ENCODE results near the gene COQ10A. TPM values are rescaled to one million over a fixed set of nuclear protein-coding genes. Genes with fewer than 3 reads are reported as not detected.

COQ10A gene
- polyA plus RNA-seq, 1 of the 3 experiments (the other 2 are of a cell fraction): 42.2 TPM

DNA sequence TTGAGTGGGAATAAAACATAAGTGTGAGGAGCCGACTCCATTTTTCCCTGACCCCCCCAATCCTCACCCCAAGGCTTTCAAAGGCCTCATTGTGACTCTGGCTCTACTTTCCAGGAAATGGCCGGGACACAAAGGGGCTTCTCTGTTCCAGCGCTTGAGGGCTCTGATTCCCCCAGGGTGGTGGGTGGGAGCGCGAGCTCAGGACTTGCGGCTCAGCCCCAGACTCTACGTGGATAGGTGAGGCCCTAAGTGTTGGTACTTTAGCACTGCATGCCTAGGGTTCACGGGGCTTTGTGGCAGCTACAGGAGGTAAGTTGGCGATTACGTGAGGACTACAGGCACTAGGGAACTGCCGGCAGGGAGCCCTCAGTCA is 48.5 kb downstream of the COQ10A start:
- H2AFZ ChIP-seq (ENCODE audit: low read depth): peak overlapping the region; percentile 80
- H3K9me2 ChIP-seq: no peaks in the 10 kb centered on the region
- H3F3A ChIP-seq (replicated peaks; ENCODE audit: insufficient read depth): peaks cover 20% of the 10 kb centered on the region
- H3K4me2 ChIP-seq: peak overlapping the region; percentile 94
- peak; percentile 37 for DNase-seq
- H3K4me3 ChIP-seq (ENCODE audit: low read depth in 2 of 2, low read length in 1 of 2): peak overlapping the region; percentile 83 to 86
- no peaks in the 10 kb centered on the region for H3K27me3 ChIP-seq (ENCODE audit: insufficient read depth)
- no peaks in the 10 kb centered on the region for H4K20me1 ChIP-seq (ENCODE audit: insufficient read depth)
- peaks cover 12 to 13% of the 10 kb centered on the region in 2 experiments; a peak in 3 of 4 replicates for H3K4me1 ChIP-seq (ENCODE audit: control insufficient read depth in 1 of 2, insufficient read depth in 2 of 2, low read depth in 1 of 2, low read length in 1 of 2)
- no peaks in the 10 kb centered on the region for H3K9me3 ChIP-seq
- 0% methylated on average over 10 of the region's 11 CpGs for WGBS (ENCODE audit: low lambda C conversion rate)
- peak overlapping the region; percentile 93 for H3K9ac ChIP-seq
- peaks cover 20 to 24% of the 10 kb centered on the region in 2 experiments for H3K36me3 ChIP-seq (replicated peaks in 1 of 2; ENCODE audit: control insufficient read depth in 1 of 2, insufficient read depth in 2 of 2, low read length in 1 of 2)
- CTCF ChIA-PET: interaction anchor here (0.6 to 1.9 kb wide), 9 partner anchors 17 to 152 kb away, joined by 3 to 15 read pairs (median 3); partner anchors contain the start of genes RNF41 and TIMELESS
- TF ChIP-seq RCOR1 (IDR thresholded peaks at IDR 0.05; ENCODE audit: low read length) (no peak), MEF2A (IDR thresholded peaks at IDR 0.05; ENCODE audit: borderline replicate concordance, low read depth) (no peak), EP300 (IDR thresholded peaks at IDR 0.05; ENCODE audit: borderline replicate concordance in 1 of 2, low read depth in 1 of 2, low read length in 1 of 2) (no peak), POLR2AphosphoS5 (IDR thresholded peaks at IDR 0.05; ENCODE audit: low read depth, low read length) (no peak), FOXJ3 (CRISPR knock-in tag; IDR thresholded peaks at IDR 0.05) (no peak), TEAD4 (IDR thresholded peaks at IDR 0.05; ENCODE audit: borderline replicate concordance, insufficient read depth) (no peak), GATA2 (CRISPR knock-in tag; IDR thresholded peaks at IDR 0.05) (no peak), CHD2 (IDR thresholded peaks at IDR 0.05; ENCODE audit: low read length, partially characterized antibody) (no peak), SMC3 (IDR thresholded peaks at IDR 0.05; ENCODE audit: low read depth, low read length) (no peak)
- TF ChIP-seq, protein P1, sequence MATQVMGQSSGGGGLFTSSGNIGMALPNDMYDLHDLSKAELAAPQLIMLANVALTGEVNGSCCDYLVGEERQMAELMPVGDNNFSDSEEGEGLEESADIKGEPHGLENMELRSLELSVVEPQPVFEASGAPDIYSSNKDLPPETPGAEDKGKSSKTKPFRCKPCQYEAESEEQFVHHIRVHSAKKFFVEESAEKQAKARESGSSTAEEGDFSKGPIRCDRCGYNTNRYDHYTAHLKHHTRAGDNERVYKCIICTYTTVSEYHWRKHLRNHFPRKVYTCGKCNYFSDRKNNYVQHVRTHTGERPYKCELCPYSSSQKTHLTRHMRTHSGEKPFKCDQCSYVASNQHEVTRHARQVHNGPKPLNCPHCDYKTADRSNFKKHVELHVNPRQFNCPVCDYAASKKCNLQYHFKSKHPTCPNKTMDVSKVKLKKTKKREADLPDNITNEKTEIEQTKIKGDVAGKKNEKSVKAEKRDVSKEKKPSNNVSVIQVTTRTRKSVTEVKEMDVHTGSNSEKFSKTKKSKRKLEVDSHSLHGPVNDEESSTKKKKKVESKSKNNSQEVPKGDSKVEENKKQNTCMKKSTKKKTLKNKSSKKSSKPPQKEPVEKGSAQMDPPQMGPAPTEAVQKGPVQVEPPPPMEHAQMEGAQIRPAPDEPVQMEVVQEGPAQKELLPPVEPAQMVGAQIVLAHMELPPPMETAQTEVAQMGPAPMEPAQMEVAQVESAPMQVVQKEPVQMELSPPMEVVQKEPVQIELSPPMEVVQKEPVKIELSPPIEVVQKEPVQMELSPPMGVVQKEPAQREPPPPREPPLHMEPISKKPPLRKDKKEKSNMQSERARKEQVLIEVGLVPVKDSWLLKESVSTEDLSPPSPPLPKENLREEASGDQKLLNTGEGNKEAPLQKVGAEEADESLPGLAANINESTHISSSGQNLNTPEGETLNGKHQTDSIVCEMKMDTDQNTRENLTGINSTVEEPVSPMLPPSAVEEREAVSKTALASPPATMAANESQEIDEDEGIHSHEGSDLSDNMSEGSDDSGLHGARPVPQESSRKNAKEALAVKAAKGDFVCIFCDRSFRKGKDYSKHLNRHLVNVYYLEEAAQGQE (IDR thresholded peaks at IDR 0.05; ENCODE audit: low read depth, low read length): no peak
- TF ChIP-seq, protein P2, sequence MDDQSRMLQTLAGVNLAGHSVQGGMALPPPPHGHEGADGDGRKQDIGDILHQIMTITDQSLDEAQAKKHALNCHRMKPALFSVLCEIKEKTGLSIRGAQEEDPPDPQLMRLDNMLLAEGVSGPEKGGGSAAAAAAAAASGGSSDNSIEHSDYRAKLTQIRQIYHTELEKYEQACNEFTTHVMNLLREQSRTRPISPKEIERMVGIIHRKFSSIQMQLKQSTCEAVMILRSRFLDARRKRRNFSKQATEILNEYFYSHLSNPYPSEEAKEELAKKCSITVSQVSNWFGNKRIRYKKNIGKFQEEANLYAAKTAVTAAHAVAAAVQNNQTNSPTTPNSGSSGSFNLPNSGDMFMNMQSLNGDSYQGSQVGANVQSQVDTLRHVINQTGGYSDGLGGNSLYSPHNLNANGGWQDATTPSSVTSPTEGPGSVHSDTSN (IDR thresholded peaks at IDR 0.05): no peak
- TF ChIP-seq, protein P3, sequence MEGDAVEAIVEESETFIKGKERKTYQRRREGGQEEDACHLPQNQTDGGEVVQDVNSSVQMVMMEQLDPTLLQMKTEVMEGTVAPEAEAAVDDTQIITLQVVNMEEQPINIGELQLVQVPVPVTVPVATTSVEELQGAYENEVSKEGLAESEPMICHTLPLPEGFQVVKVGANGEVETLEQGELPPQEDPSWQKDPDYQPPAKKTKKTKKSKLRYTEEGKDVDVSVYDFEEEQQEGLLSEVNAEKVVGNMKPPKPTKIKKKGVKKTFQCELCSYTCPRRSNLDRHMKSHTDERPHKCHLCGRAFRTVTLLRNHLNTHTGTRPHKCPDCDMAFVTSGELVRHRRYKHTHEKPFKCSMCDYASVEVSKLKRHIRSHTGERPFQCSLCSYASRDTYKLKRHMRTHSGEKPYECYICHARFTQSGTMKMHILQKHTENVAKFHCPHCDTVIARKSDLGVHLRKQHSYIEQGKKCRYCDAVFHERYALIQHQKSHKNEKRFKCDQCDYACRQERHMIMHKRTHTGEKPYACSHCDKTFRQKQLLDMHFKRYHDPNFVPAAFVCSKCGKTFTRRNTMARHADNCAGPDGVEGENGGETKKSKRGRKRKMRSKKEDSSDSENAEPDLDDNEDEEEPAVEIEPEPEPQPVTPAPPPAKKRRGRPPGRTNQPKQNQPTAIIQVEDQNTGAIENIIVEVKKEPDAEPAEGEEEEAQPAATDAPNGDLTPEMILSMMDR (IDR thresholded peaks at IDR 0.05): no peak
- TF ChIP-seq, protein P4, sequence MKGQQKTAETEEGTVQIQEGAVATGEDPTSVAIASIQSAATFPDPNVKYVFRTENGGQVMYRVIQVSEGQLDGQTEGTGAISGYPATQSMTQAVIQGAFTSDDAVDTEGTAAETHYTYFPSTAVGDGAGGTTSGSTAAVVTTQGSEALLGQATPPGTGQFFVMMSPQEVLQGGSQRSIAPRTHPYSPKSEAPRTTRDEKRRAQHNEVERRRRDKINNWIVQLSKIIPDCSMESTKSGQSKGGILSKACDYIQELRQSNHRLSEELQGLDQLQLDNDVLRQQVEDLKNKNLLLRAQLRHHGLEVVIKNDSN (IDR thresholded peaks at IDR 0.05; ENCODE audit: borderline replicate concordance, low read depth): no peak
- POLR2A ChIA-PET: interaction anchor here (1.0 to 2.8 kb wide), 11 partner anchors 11 to 410 kb away, joined by 3 to 15 read pairs (median 4); partner anchors contain the start of genes ANKRD52, CS, NACA and PAN2
- H3K27ac ChIP-seq (ENCODE audit: low read depth in 2 of 2, low read length in 1 of 2): peak overlapping the region; percentile 84 to 91
- H3K79me2 ChIP-seq (ENCODE audit: insufficient read depth): peaks cover 26% of the 10 kb centered on the region
